HepG2 (cell line): ENCODE measurements around the gene ZIC2. TPM values are rescaled to one million over a fixed set of nuclear protein-coding genes. Genes with fewer than 3 reads are reported as not detected.

ENCODE experiments used
- DPF2 ChIP-seq: sonication (generic); formaldehyde crosslinking; IDR thresholded peaks from 2 replicates; pipeline ENCODE4 v1.4.0; 2020; ENCODE audit warnings: mild to moderate bottlenecking, low read depth, missing genetic modification reagents, borderline replicate concordance
- FOXC1 ChIP-seq: sonication (generic); formaldehyde crosslinking; IDR thresholded peaks from 2 replicates; pipeline ENCODE4 v1.8.0; 2022; ENCODE audit warnings: mild to moderate bottlenecking, missing genetic modification reagents, borderline replicate concordance
- FOXO1 ChIP-seq: sonication (generic); formaldehyde crosslinking; IDR thresholded peaks from 2 replicates; pipeline ENCODE4 v1.4.0; 2020; ENCODE audit warnings: missing genetic modification reagents
- FOXP1 ChIP-seq, 2 experiments: fragments of 450-650 bp in 1 of 2; IDR thresholded peaks; 2 replicates each; pipeline ENCODE4 v1.6.1; 2017 to 2018; ENCODE audit warnings: antibody characterized with exemption in 1 of 2
- HMG20A ChIP-seq: IDR thresholded peaks from 2 replicates; pipeline ENCODE4 v1.6.1; 2016; ENCODE audit warnings: borderline replicate concordance
- IRF2 ChIP-seq: IDR thresholded peaks from 2 replicates; pipeline ENCODE4 v1.6.1; 2018; ENCODE audit warnings: missing genetic modification reagents, missing compliant biosample characterization
- KLF16 ChIP-seq, 2 experiments: sonication (generic) in 1 of 2; formaldehyde crosslinking in 1 of 2; IDR thresholded peaks; 2 replicates each; pipeline versions ENCODE4 v1.6.1 to v1.8.0; 2016 to 2023; ENCODE audit warnings: missing genetic modification reagents in 2 of 2, missing compliant biosample characterization in 1 of 2
- MIER2 ChIP-seq: IDR thresholded peaks from 2 replicates; pipeline ENCODE4 v1.6.1; 2016; ENCODE audit warnings: missing biosample characterization, missing genetic modification reagents
- NCOA2 ChIP-seq: sonication (generic); formaldehyde crosslinking; IDR thresholded peaks from 2 replicates; pipeline ENCODE4 v1.8.0; 2022; ENCODE audit warnings: inconsistent platforms
- NFRKB ChIP-seq: fragments of 450-650 bp; IDR thresholded peaks from 2 replicates; pipeline ENCODE4 v1.6.1; 2017
- NONO ChIP-seq, 2 experiments: fragments of 450-650 bp in 1 of 2; sonication (generic) in 1 of 2; formaldehyde crosslinking in 1 of 2; IDR thresholded peaks in 1 of 2; conservative IDR thresholded peaks in 1 of 2; 2 replicates each; pipeline versions ENCODE4 v1.6.1 to v1.8.0; 2017 to 2022; ENCODE audit warnings: mild to moderate bottlenecking in 1 of 2, missing genetic modification reagents in 1 of 2, moderate library complexity in 1 of 2
- PITX1 ChIP-seq: sonication (generic); formaldehyde crosslinking; IDR thresholded peaks from 2 replicates; pipeline ENCODE4 v1.5.1; 2020; ENCODE audit warnings: mild to moderate bottlenecking, missing genetic modification reagents
- SAP130 ChIP-seq: IDR thresholded peaks from 2 replicates; pipeline ENCODE4 v1.6.1; 2016; ENCODE audit warnings: low read depth
- SOX6 ChIP-seq, 2 experiments: fragments of 450-650 bp in 1 of 2; sonication (generic) in 1 of 2; formaldehyde crosslinking in 1 of 2; IDR thresholded peaks; 2 replicates each; pipeline versions ENCODE4 v1.4.0 to v1.6.1; 2017 to 2020; ENCODE audit warnings: antibody characterized with exemption in 1 of 2, mild to moderate bottlenecking in 1 of 2, missing genetic modification reagents in 1 of 2
- ZBTB8A ChIP-seq: sonication (generic); formaldehyde crosslinking; IDR thresholded peaks from 2 replicates; pipeline ENCODE4 v1.4.0; 2020; ENCODE audit warnings: mild to moderate bottlenecking, low read depth, missing genetic modification reagents, borderline replicate concordance
- ZMYM4 ChIP-seq: sonication (generic); formaldehyde crosslinking; IDR thresholded peaks from 2 replicates; pipeline ENCODE4 v1.8.1; 2023; ENCODE audit warnings: mild to moderate bottlenecking, missing genetic modification reagents
- ZNF335 ChIP-seq: sonication (generic); formaldehyde crosslinking; IDR thresholded peaks from 2 replicates; pipeline ENCODE4 v1.4.0; 2020; ENCODE audit warnings: missing genetic modification reagents
- ZNF670 ChIP-seq: sonication (generic); formaldehyde crosslinking; IDR thresholded peaks from 2 replicates; pipeline ENCODE4 v1.8.0; 2022; ENCODE audit warnings: mild to moderate bottlenecking, missing genetic modification reagents, borderline replicate concordance
- ZSCAN20 ChIP-seq: sonication (generic); formaldehyde crosslinking; IDR thresholded peaks from 2 replicates; pipeline ENCODE4 v1.4.0; 2020; ENCODE audit warnings: missing genetic modification reagents, mild to moderate bottlenecking, borderline replicate concordance
- polyA plus RNA-seq, 8 experiments: library from polyadenylated mRNA; depleted of rRNA in 3 of 8; stranded (reverse) in 7 of 8; unstranded in 1 of 8; fragments of >200 nt; fragmentation: Illumina TruSeq in 4 of 8; extraction: Trizol in 4 of 8; gene quantifications; 2 replicates each; pipeline versions ENCODE4 v1.2.1 to v1.2.3, GENCODE V29; 2011 to 2016; ENCODE audit warnings: low read depth in 4 of 8, missing spikeins in 1 of 8, mixed read lengths in 1 of 8; ENCODE audit not compliant: insufficient read depth in 1 of 8
- total RNA-seq, 5 experiments: library from RNA; depleted of rRNA; stranded (reverse); fragments of >200 nt; fragmentation: Illumina TruSeq; extraction: Trizol; gene quantifications; 2 replicates each; pipeline ENCODE4 v1.2.3, GENCODE V29; 2016; ENCODE audit warnings: low read depth in 1 of 5
- TF ChIP-seq, protein P1 (sequence below): sonication (generic); formaldehyde crosslinking; IDR thresholded peaks from 2 replicates; pipeline ENCODE4 v1.5.1; 2020; ENCODE audit warnings: mild to moderate bottlenecking, missing genetic modification reagents, moderate library complexity
- TF ChIP-seq, protein P2 (sequence below): sonication (generic); formaldehyde crosslinking; IDR thresholded peaks from 2 replicates; pipeline ENCODE4 v1.4.0; 2020; ENCODE audit warnings: missing genetic modification reagents
- TF ChIP-seq, protein P3 (sequence below): sonication (generic); formaldehyde crosslinking; IDR thresholded peaks from 2 replicates; pipeline ENCODE4 v1.4.0; 2020; ENCODE audit warnings: missing genetic modification reagents

The ZIC2 gene
- total and polyA plus RNA-seq, 2 of the 13 experiments (the other 11 are each of a cell fraction or from before 2014, with no cell fraction given) = 0.13 TPM; not detected in 1

DNA sequence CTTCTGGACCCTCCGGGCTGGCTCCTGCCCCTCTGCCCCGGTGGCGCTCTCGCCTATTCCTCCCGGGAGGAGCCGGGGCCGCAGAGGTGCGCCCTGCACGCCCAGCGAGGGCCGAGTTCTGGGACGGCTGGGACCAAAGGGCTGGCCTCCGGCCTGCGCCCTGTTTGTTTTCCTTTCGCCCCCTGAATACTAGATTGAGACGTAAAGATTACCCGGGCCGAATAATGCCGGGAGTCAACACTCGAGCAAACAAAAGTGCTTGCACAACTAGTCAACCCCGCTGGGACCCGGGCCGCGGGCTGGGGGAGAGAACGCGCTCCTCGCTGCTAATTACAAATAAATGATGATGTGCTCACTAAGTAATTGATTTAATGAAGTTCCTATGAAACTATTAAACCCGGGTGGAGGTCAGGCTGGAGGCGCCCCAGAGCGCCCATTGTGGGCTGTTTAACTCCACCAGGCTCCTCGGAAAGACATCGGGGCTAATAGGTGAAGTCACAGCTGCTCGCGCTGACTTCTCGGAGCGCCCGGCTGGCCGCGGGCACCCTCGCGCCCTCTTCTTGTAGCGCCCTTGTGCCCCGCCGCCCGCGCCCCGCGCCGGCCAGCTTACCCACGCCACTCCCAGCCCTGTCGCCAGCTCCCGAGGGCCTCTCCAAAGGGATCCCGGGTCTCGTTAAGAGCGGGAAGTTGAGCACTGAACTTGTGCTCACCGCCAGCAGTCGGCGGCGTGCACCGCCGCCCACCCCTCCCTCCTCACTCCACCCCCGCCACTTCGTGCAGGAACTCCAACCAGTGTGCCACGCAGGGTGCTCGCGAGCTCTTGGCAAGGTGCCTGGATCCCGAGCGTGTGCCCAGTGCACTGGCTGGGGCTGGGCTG, 24.9 kb upstream of the ZIC2 start (continued):
- TF ChIP-seq ZNF670 (CRISPR knock-in tag) = no peak
- no peak for TF ChIP-seq FOXC1 (CRISPR knock-in tag)
- no peak for TF ChIP-seq NFRKB
- TF ChIP-seq, protein P1, sequence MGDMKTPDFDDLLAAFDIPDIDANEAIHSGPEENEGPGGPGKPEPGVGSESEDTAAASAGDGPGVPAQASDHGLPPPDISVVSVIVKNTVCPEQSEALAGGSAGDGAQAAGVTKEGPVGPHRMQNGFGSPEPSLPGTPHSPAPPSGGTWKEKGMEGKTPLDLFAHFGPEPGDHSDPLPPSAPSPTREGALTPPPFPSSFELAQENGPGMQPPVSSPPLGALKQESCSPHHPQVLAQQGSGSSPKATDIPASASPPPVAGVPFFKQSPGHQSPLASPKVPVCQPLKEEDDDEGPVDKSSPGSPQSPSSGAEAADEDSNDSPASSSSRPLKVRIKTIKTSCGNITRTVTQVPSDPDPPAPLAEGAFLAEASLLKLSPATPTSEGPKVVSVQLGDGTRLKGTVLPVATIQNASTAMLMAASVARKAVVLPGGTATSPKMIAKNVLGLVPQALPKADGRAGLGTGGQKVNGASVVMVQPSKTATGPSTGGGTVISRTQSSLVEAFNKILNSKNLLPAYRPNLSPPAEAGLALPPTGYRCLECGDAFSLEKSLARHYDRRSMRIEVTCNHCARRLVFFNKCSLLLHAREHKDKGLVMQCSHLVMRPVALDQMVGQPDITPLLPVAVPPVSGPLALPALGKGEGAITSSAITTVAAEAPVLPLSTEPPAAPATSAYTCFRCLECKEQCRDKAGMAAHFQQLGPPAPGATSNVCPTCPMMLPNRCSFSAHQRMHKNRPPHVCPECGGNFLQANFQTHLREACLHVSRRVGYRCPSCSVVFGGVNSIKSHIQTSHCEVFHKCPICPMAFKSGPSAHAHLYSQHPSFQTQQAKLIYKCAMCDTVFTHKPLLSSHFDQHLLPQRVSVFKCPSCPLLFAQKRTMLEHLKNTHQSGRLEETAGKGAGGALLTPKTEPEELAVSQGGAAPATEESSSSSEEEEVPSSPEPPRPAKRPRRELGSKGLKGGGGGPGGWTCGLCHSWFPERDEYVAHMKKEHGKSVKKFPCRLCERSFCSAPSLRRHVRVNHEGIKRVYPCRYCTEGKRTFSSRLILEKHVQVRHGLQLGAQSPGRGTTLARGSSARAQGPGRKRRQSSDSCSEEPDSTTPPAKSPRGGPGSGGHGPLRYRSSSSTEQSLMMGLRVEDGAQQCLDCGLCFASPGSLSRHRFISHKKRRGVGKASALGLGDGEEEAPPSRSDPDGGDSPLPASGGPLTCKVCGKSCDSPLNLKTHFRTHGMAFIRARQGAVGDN = peak; percentile 66
- no peak for TF ChIP-seq NONO (IDR thresholded peaks at IDR 0.05)
- TF ChIP-seq NONO (CRISPR knock-in tag; conservative IDR thresholded peaks at IDR 0.05) = peak; percentile 36; the same call in 1 of the 2 replicates
- TF ChIP-seq DPF2 (CRISPR knock-in tag) = no peak
- TF ChIP-seq NCOA2 (CRISPR knock-in tag) = peak; percentile 44; the same call in 1 of the 2 replicates
- peak; percentile 61 for TF ChIP-seq SAP130 (CRISPR knock-in tag)
- TF ChIP-seq ZBTB8A (CRISPR knock-in tag) = peak; percentile 98
- TF ChIP-seq ZNF335 (CRISPR knock-in tag) = no peak
- TF ChIP-seq ZSCAN20 (CRISPR knock-in tag) = 0 out of 2 replicates have a peak, but pooled peaks have one; percentile 23
- TF ChIP-seq SOX6 (IDR thresholded peaks at IDR 0.05) = no peak
- peak; percentile 92 for TF ChIP-seq SOX6 (CRISPR knock-in tag; IDR thresholded peaks at IDR 0.05)
- TF ChIP-seq HMG20A (CRISPR knock-in tag) = peak; percentile 78; the same call in 1 of the 2 replicates
- TF ChIP-seq ZMYM4 = peak; percentile 58
- no peak for TF ChIP-seq IRF2 (CRISPR knock-in tag)
- peak; percentile 60; the same call in 1 of the 2 replicates for TF ChIP-seq FOXO1 (CRISPR knock-in tag)
- TF ChIP-seq PITX1 (CRISPR knock-in tag) = peak; percentile 88
- TF ChIP-seq, protein P2, sequence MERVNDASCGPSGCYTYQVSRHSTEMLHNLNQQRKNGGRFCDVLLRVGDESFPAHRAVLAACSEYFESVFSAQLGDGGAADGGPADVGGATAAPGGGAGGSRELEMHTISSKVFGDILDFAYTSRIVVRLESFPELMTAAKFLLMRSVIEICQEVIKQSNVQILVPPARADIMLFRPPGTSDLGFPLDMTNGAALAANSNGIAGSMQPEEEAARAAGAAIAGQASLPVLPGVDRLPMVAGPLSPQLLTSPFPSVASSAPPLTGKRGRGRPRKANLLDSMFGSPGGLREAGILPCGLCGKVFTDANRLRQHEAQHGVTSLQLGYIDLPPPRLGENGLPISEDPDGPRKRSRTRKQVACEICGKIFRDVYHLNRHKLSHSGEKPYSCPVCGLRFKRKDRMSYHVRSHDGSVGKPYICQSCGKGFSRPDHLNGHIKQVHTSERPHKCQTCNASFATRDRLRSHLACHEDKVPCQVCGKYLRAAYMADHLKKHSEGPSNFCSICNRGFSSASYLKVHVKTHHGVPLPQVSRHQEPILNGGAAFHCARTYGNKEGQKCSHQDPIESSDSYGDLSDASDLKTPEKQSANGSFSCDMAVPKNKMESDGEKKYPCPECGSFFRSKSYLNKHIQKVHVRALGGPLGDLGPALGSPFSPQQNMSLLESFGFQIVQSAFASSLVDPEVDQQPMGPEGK (CRISPR knock-in tag) = peak; percentile 75
- 0 out of 2 replicates have a peak, but pooled peaks have one; percentile 43 for TF ChIP-seq MIER2
- no peak for TF ChIP-seq FOXP1 (IDR thresholded peaks at IDR 0.05)
- peak; percentile 83 for TF ChIP-seq FOXP1 (CRISPR knock-in tag; IDR thresholded peaks at IDR 0.05)
- TF ChIP-seq, protein P3, sequence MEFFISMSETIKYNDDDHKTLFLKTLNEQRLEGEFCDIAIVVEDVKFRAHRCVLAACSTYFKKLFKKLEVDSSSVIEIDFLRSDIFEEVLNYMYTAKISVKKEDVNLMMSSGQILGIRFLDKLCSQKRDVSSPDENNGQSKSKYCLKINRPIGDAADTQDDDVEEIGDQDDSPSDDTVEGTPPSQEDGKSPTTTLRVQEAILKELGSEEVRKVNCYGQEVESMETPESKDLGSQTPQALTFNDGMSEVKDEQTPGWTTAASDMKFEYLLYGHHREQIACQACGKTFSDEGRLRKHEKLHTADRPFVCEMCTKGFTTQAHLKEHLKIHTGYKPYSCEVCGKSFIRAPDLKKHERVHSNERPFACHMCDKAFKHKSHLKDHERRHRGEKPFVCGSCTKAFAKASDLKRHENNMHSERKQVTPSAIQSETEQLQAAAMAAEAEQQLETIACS (CRISPR knock-in tag) = 0 out of 2 replicates have a peak, but pooled peaks have one; percentile 45
- TF ChIP-seq KLF16 (CRISPR knock-in tag; IDR thresholded peaks at IDR 0.05) = no peak
